Measurements from ENCODE around the gene PPP1R3F.

The PPP1R3F gene

DNA sequence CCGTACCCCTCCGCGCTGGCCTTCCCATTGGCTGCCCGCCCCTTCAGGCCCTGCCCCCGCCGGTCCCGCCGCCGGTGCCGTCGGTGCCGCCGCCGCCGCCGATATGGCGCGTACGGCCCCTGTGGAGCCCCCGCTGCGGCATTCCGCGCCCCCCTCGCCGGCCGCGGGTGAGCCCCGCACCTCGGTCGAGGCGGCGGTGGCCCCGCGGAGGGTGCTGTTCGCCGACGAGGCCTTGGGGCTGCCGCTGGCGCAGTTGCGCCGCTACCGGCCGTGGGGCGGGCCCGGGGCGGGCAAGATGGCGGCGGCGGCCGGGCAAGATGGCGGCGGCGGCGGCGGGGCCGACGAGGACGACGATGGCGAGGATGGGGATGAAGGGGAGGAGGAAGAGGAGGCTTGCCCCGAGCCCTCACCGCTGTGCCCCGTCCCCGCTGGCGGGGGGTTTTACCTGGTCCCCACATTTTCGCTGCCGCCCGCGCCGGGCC lies at the start of gene PPP1R3F:
PPP1R3F (plus strand) TSS at position 27 of the 482 bp plus-strand sequence; CDS start at position 104, 77 bp downstream.
- no peak for DNase-seq

- no peak for DNase-seq
Observed at GRCh38 chrX:49220100-49220499, 49.5 kb upstream of the PPP1R3F start.

- no peak for DNase-seq
Observed at GRCh38 chrX:49221868-49222267, 47.7 kb upstream of the PPP1R3F start.

DNA sequence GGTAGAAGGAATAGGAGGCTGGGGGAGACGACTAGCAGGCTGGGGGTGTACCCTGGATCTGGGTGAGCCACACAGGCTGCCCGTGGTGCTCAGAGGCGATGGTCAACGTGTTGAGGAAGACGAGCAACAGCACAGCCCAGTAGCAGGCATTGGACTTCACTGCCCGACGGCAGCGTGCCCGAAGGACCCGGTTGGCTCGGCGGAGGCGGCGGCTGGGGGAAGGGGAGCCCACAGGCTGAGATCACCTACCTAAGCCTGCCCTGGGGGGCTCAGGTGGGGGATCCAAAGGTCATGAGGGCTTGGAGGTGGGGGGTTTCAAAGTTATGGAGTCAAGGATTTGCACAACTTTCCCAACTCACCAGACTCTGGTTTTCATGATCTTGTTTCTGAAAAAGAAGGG lies 43.7 kb upstream of the PPP1R3F start:
- DNase-seq: no peak

DNA sequence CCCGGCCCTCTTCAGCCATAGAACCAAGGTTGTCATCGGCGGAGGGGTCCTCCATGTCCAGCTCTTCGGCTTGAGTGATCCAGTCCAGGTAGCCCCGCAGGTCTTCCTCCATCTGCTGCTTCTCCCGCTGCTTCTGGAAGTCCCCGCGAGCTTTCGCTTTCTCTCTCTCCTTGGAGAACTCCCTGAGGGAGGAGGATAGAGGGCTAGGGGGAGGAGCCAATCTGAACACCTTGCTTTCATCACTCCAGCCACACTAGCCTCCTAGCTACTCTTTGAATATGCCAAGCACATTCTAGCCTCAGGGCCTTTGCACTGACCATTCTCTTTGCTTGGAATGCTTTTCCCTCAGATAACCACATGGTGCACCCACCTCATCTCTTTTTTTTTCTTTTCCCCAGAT lies 42.6 kb upstream of the PPP1R3F start:
- no peak for DNase-seq

GRCh38 chrX:49227726-49228125 lies 41.9 kb upstream of the PPP1R3F start:
- no peak for DNase-seq

DNA sequence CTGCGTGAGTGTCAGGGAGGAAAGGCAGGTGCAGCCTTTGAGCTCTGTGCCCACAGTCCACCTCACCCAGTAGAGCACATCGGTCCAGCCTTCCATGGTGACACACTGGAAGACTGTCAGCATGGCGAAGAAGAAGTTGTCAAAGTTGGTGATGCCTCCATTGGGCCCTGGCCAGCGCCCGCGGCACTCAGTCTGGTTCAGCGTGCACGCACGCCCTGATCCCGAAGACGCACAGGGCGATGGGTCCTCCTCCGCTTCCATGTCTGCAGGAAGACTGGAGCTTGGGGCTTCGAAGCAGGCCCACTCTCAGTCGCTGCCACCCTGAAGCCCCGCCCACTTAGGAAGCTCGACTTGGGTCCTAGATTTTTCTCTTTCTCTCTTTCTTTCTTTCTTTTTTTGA lies 41.4 kb upstream of the PPP1R3F start:
- DNase-seq: no peak

DNA sequence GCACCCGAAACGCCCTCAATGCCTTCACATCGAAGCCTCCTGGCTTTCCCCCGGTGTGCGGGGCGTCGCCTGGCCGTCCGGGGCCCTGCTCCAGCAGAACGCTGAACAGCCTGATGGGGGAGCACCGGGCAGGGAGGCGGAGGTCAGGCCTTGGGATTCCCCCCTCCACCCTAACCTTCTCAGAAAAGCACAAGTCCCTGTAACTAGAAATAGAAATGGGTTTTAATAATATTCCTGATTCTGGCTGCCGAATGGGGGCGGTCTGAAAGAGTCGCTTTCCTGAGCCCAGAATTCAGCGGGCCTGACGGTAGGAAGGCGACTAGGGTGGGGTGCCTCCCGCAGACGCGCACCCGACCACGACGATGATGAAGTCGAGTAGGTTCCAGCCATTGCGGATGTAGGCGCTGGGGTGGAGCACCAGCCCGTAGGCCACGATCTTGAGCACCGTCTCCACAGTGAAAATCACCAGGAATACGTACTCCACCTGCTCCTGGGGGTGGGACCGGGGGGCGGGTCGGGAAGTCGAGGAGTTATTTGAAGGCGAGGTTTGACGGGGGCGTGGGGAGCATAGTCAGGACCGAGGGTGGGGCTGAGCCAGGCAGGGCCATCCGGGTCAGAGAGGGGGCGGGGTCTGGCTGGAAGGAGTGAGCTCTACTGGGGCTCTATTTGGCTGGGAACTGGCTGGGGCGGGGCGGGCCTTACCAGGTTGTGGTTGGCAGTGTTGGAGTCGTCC lies 38.9 kb upstream of the PPP1R3F start:
- DNase-seq: no peak

GRCh38 chrX:49231333-49232000 lies 38.1 kb upstream of the PPP1R3F start:
- no peak for DNase-seq

DNA sequence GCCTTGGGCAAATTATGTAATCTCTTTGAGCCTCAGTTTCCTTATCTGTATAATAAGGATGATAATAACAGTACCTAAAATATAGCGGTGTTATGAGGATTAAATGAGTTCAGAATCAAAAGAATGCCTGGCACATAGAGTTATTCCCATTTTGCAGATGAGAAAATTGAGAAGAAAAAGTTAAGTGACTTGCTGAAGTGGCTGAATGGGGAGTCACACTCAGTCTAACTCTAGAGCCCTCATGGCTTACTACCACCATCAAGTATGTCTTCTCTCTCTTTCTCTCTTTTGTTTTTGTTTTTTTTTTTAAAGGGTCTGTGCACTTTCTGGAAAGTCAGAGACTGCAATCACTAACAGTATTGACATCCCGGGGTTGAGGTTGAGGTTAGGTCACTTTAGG lies 37.1 kb upstream of the PPP1R3F start:
- DNase-seq: no peak

GRCh38 chrX:49233176-49233575 lies 36.4 kb upstream of the PPP1R3F start, which contains the start of gene CACNA1F:
CACNA1F (minus strand) TSS chrX:49233340; CDS start chrX:49233309, 31 bp downstream.
- DNase-seq: no peak

DNA sequence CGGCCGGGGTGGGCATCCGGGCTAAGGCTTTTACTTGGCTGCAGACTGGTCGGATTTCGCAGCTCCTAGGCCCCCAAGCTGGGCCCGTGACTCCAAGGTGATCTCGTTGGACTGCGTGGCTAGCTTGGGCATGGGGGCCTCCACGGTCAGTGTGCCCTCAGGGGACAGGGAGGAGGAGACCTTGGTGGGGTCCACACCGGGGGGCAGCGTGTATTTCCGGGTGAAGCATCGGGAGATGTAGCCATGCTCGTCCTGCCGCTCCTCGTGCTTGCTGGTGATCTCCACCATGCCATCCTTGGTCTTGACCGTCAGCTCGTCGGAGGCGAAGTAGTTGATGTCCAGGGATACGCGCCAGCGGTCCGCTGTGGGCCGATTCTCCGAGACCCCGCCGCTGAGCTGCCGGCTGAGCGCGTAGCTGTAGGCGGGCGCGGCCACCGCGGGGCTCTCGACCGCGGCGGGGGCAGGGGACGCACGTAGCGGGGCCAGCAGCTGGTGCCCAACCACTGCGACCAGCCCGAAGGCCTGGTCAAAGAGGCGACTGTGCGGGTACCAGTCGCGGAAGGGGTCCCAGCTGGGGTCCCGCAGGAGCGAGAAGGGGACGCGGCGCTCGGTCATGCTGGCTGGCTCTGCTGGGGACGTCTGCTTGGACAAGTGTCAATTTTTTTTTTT lies 35.6 kb upstream of the PPP1R3F start:
- no peak for DNase-seq

DNA sequence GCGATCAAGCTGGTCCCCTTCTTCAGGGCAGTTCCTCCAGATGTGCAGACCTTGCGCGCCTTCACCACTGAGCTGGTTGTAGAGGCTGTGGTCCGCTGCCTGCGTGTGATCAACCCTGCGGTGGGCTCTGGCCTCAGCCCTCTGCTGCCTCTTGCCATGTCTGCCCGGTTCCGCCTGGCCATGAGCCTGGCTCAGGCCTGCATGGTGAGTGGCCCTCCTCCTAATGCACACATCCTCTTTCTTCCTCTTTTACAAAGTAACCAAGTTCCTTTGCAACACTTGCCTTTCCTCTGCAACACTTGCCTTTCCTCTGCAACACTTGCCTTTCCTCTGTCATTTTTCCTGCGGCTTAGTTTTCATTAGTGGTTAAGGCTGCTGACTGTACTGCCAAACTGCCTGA lies 32.5 kb upstream of the PPP1R3F start:
- no peak for DNase-seq

DNA sequence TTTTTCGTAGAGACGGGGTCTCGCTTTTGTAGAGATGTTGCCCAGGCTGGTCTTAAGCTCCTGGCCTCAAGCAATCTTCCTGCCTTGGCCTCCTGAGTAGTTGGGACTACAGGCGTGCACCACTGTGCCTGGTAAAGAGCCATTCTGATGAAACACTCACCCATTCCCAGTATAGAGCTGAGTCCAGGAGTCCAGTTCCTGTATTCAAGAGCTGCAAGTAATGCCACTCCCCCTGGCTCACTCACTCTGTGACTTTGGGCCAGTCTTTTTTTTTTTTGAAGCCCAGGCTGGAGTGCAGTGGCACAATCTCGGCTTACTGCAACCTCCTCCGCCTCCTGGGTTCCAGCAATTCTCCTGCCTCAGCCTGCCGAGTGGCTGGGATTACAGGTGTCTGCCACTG lies 30.9 kb upstream of the PPP1R3F start:
- no peak for DNase-seq

GRCh38 chrX:49242545-49243066 lies 27.0 kb upstream of the PPP1R3F start:
- DNase-seq: no peak

GRCh38 chrX:49243166-49243565 lies 26.4 kb upstream of the PPP1R3F start:
- no peak for DNase-seq

DNA sequence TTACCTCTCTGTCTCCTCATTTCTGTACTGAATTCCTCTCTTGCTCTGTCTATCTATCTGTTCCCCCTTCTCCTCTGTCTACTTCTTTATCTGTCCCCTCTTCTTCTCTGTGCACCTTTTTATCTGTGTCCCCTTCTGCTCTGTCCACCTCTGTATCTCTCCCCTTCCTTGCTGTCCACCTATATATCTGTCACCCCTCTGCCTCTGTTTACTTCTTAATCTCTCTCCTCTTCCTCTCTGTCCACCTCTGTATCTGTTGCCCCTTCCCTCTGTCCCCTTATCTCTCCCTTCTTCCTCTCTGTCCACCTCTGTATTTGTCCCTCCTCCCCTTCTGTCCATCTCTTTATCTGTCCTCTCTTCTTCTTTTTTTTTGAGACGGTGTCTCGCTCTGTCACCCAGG lies 25.4 kb upstream of the PPP1R3F start:
- DNase-seq: no peak

DNA sequence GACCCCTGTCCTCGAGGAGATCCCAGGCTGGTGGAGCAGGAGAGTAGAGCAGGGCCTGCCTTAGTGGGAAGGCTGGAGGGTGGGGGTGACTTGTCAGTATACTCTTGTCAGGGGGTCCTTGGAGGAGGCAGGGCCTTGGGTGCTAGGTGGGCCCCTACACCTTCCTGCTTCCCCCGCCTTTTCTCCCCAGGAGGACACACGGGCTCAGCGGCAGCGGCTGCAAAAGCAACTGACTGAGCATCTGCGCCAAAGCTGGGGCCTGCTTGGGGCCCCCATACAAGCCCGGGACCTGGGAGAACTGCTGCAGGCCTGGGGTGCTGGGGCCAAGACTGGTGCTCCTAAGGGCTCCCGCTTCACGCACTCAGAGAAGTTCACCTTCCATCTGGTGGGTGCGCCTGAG lies 23.1 kb upstream of the PPP1R3F start:
- no peak for DNase-seq

GRCh38 chrX:49247346-49247745 lies 22.2 kb upstream of the PPP1R3F start:
- no peak for DNase-seq

DNA sequence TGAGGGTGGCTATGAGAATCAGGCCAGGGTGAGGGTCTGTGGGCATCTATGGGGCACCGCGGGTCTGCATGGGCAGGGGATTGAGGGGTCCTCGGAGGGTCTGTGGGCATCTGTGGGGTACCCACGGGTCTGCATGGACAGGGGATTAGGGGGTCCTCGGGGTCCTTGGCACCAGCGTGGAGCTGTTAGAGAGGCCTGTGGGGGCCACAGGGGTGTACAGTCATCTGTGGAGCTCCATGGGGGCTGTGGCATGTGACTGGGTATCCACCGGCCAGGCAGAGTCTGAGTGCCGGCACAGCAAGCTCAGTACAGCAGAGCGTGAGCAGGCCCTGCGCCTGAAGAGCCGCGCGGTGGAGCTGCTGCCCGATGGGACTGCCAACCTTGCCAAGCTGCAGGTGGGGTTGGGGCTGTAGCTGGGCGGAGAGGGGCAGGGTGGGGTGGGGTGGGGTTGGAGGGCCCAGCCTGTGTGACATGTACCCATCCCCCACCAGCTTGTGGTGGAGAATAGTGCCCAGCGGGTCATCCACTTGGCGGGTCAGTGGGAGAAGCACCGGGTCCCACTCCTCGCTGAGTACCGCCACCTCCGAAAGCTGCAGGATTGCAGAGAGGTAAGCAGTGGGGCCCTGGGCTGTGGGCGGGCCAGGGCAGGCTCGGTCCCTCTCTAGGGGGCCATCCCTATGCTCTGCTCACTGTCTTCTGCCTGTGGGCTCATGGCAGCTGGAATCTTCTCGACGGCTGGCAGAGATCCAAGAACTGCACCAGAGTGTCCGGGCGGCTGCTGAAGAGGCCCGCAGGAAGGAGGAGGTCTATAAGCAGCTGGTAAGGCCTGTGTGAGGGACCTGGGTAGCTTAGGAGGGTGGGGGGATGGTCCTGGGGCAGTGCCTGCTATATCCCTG lies 21.4 kb upstream of the PPP1R3F start:
- no peak for DNase-seq

- DNase-seq: no peak
Observed at GRCh38 chrX:49249071-49249470, 20.5 kb upstream of the PPP1R3F start.

DNA sequence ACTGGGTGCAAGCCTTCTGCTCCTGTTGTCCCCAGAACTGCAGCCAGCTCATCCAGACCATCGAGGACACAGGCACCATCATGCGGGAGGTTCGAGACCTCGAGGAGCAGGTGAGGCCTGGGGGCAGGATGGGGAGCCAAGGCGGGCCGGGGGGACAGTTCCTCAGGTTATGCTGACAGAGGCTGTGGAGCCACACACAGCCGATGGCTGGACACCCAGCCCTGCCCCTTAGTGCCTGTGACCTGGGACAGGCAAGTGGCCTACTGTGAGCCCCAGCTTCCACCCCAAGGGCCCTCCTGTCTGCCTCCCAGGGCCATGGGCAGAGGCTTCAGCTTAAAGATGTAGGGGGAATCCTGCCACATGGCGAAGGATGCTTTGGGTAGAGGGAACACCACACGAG lies 20.0 kb upstream of the PPP1R3F start:
- DNase-seq: no peak

DNA sequence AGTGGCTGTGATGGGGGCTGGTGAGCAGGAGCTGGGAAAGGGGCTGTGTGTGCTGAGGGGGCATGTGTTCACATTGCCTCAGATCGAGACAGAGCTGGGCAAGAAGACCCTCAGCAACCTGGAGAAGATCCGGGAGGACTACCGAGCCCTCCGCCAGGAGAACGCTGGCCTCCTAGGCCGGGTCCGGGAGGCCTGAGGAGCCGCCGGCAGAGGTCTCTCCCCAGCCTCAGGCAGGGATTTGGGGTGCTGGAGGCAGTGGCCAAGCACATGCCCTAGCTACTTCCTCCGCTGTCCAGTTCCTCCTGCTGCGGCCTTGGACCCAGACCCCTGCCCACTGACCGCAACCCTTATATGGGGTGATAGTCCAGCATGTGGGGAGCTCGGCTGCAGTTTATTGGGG lies 19.5 kb upstream of the PPP1R3F start:
- no peak for DNase-seq

All from KG1 (cell line).